ENCODE results near the gene KANK2.

GRCh38 chr19:11246941-11247340 is 49.6 kb upstream of the KANK2 start:
- no peak for TF ChIP-seq CTCF (IDR thresholded peaks at IDR 0.05; ENCODE audit: low read depth, low read length)
- no peak for TF ChIP-seq MAX (IDR thresholded peaks at IDR 0.05; ENCODE audit: low read depth, low read length)
- no peak for TF ChIP-seq POLR2A (IDR thresholded peaks at IDR 0.05; ENCODE audit: extremely low read depth, insufficient read length)
- no peak for TF ChIP-seq MYC (IDR thresholded peaks at IDR 0.05; ENCODE audit: low read depth, low read length)

Measured in NB4 (cell line).